Gastroesophageal sphincter (tissue), 3 donors: ENCODE measurements around the gene DDX28.

Experiments
- CTCF ChIP-seq, 4 experiments: fragments of 200-600 bp in 2 of 4; fragments of 450-650 bp in 2 of 4; sonication (generic) in 1 of 4; IDR thresholded peaks; one replicate each; pipeline ENCODE4 v1.5.1; 2017 to 2019; ENCODE audit warnings: antibody characterized with exemption in 4 of 4, mild to moderate bottlenecking in 2 of 4, moderate library complexity in 2 of 4
- EP300 ChIP-seq: sonication (generic); formaldehyde crosslinking; IDR thresholded peaks from one replicate; pipeline ENCODE4 v1.6.1; 2017; ENCODE audit warnings: antibody characterized with exemption, mild to moderate bottlenecking
- POLR2A ChIP-seq, 2 donors: fragments of 450-650 bp; IDR thresholded peaks; one replicate each; pipeline ENCODE4 v1.6.1; 2017; ENCODE audit warnings: antibody characterized with exemption in 2 of 2, mild to moderate bottlenecking in 2 of 2, moderate library complexity in 1 of 2
- POLR2AphosphoS5 ChIP-seq: sonication (generic); formaldehyde crosslinking; IDR thresholded peaks from one replicate; pipeline ENCODE4 v1.6.1; 2017; ENCODE audit warnings: antibody characterized with exemption

- TF ChIP-seq CTCF (IDR thresholded peaks at IDR 0.05) (no peak), POLR2A (IDR thresholded peaks at IDR 0.05) (no peak), EP300 (no peak), POLR2AphosphoS5 (no peak)
Observed at GRCh38 chr16:68033101-68033500, 10.1 kb upstream of the DDX28 start.
